Inferior parietal cortex (tissue), 1 donor: Measurements from ENCODE around the gene WASF2.
"Not testable (repeated sequence)": the region's sequence is repeated elsewhere in the genome, so short reads cannot be mapped to it uniquely, and the experiment has no call there.

Source experiments
- DNase-seq: peaks from one replicate; pipeline ENCODE4 v3.0.0-alpha.2; 2016; ENCODE audit errors: extremely low spot score

Gene WASF2

GRCh38 chr1:27496604-27497155 lies 6.7 kb upstream of the WASF2 start:
- no peak for DNase-seq

GRCh38 chr1:27492796-27493195 lies 2.8 kb upstream of the WASF2 start:
- DNase-seq, result no peak

GRCh38 chr1:27491748-27492700 lies 2.1 kb upstream of the WASF2 start:
- DNase-seq, result peak; percentile 52

GRCh38 chr1:27489501-27489972 lies 430 bp downstream of the WASF2 start:
- no peak for DNase-seq

- no peak for DNase-seq
These were observed 1.7 kb downstream of the WASF2 start for GRCh38 chr1:27487966-27488884.

- DNase-seq, result no peak
These were observed 4.6 kb downstream of the WASF2 start for GRCh38 chr1:27485363-27485762.

GRCh38 chr1:27483659-27484058 lies 6.3 kb downstream of the WASF2 start:
- no peak for DNase-seq

- no peak for DNase-seq
These were observed 7.9 kb downstream of the WASF2 start for GRCh38 chr1:27481994-27482620.

- DNase-seq, result no peak
These were observed 11.9 kb downstream of the WASF2 start for GRCh38 chr1:27478098-27478497.

- DNase-seq, result no peak
These were observed 13.7 kb downstream of the WASF2 start for GRCh38 chr1:27476237-27476636.

GRCh38 chr1:27475720-27476119 lies 14.2 kb downstream of the WASF2 start:
- no peak for DNase-seq

GRCh38 chr1:27473755-27474154 lies 16.2 kb downstream of the WASF2 start:
- DNase-seq, result no peak

GRCh38 chr1:27472098-27472497 lies 17.9 kb downstream of the WASF2 start:
- not testable (repeated sequence) for DNase-seq

GRCh38 chr1:27471477-27471876 lies 18.5 kb downstream of the WASF2 start:
- DNase-seq, result no peak

- no peak for DNase-seq
These were observed 20.6 kb downstream of the WASF2 start for GRCh38 chr1:27469334-27469733.

GRCh38 chr1:27468378-27468777 lies 21.6 kb downstream of the WASF2 start:
- DNase-seq, result not testable (repeated sequence)

- DNase-seq, result no peak
These were observed 24.9 kb downstream of the WASF2 start for GRCh38 chr1:27464926-27465647.

- DNase-seq, result not testable (repeated sequence)
These were observed 26.1 kb downstream of the WASF2 start for GRCh38 chr1:27463916-27464315.

GRCh38 chr1:27458521-27458920 lies 31.4 kb downstream of the WASF2 start:
- not testable (repeated sequence) for DNase-seq

- no peak for DNase-seq
These were observed 34.7 kb downstream of the WASF2 start for GRCh38 chr1:27455139-27455811.
